Stimulated activated CD8-positive, alpha-beta memory T cell treated with anti-CD3 and anti-CD28 coated beads, Interleukin-15, amount 100 ng/mL, for 1 hour (primary cell): Measurements from ENCODE around the gene DNAJC4.

ENCODE experiments used
- DNase-seq: peaks from one replicate; pipeline ENCODE4 v3.0.0-alpha.2; 2020; ENCODE audit warnings: low read depth

The DNAJC4 gene

GRCh38 chr11:64258946-64259532, 28.7 kb downstream of the DNAJC4 start:
- no peak for DNase-seq

GRCh38 chr11:64259533-64260067, 29.3 kb downstream of the DNAJC4 start:
- no peak for DNase-seq

- DNase-seq, result no peak
These were observed 29.9 kb downstream of the DNAJC4 start for GRCh38 chr11:64260147-64260708.

GRCh38 chr11:64261556-64262080, 31.3 kb downstream of the DNAJC4 start:
- no peak for DNase-seq

GRCh38 chr11:64262271-64263002, 32.1 kb downstream of the DNAJC4 start:
- no peak for DNase-seq

GRCh38 chr11:64263021-64263946, 32.9 kb downstream of the DNAJC4 start:
- no peak for DNase-seq

GRCh38 chr11:64263947-64264317, 33.6 kb downstream of the DNAJC4 start:
- no peak for DNase-seq

GRCh38 chr11:64264371-64264852, 34.1 kb downstream of the DNAJC4 start:
- DNase-seq, result no peak

GRCh38 chr11:64265176-64266160, 35.1 kb downstream of the DNAJC4 start:
- DNase-seq, result no peak

GRCh38 chr11:64266339-64266738, 36.0 kb downstream of the DNAJC4 start:
- no peak for DNase-seq

- DNase-seq, result no peak
These were observed 37.0 kb downstream of the DNAJC4 start for GRCh38 chr11:64267207-64267945.

- DNase-seq, result no peak
These were observed 37.9 kb downstream of the DNAJC4 start for GRCh38 chr11:64268025-64268892.

- peak; percentile 11 for DNase-seq
These were observed 38.7 kb downstream of the DNAJC4 start for GRCh38 chr11:64268893-64269539.

GRCh38 chr11:64269540-64270220, 39.3 kb downstream of the DNAJC4 start:
- peak; percentile 96 for DNase-seq

GRCh38 chr11:64275031-64275800, 44.9 kb downstream of the DNAJC4 start:
- no peak for DNase-seq

- DNase-seq, result no peak
These were observed 45.5 kb downstream of the DNAJC4 start for GRCh38 chr11:64275841-64276240.
